C4-2B (cell line): ENCODE measurements around the gene DNAJC27.

Experiments used
- H3K27ac ChIP-seq: fragments of 450-650 bp; 2 replicates; pipeline ENCODE4 v1.5.1; 2017
- CTCF ChIP-seq: fragments of 450-650 bp; conservative IDR thresholded peaks from 2 replicates; pipeline ENCODE4 v1.5.1; 2017; ENCODE audit warnings: mild to moderate bottlenecking
- ZFX ChIP-seq: fragments of 450-650 bp; IDR thresholded peaks from 2 replicates; pipeline ENCODE4 v1.6.1; 2017

Gene DNAJC27

DNA sequence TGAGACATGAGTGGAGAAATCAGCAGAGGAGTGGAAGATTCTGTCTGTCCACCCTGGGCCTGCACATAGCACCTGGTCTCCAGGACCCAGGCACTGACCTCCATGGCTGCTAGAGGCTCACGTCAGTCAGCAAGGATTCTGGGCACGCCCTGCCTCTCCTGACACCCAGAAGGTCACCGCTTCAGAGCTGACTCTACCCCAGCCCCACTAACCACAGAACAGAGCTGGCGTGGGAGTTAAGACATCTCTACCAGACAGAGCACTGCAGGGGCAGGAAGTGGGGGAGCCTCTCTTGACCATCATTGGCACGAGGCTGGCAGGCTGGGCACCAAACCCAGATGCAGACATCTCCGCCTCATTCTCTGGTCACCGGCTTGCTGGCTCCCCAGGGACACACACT, 54.7 kb downstream of the DNAJC27 start:
- TF ChIP-seq ZFX (no peak), CTCF (no peak)
- H3K27ac ChIP-seq, result no peak overlapping the region

- no peak overlapping the region for H3K27ac ChIP-seq
- no peak for TF ChIP-seq ZFX
- no peak for TF ChIP-seq CTCF
Observed at GRCh38 chr2:24915796-24916195, 56.0 kb downstream of the DNAJC27 start.

DNA sequence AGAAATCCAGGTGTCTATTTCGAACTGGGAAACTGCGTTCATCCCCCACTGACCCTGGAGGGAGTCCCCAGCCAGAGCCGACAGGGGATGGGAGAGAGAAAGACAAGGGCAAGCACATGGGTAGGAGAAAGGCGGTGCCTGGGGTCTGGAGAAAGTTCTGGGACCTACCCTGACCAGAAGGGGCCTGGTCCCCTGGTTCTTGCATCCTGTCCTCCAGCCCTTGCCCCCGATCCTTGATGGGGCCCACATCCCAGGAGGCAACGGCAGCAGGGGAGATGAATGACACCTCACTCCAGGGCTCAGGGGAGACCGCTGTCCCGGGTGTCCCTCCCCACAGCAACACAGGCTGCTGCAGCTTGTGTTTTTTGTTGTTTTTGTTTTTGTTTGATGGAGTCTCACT, 56.6 kb downstream of the DNAJC27 start:
- TF ChIP-seq CTCF, result no peak
- no peak for TF ChIP-seq ZFX
- H3K27ac ChIP-seq, result no peak overlapping the region

- no peak overlapping the region for H3K27ac ChIP-seq
Observed at GRCh38 chr2:24914713-24915112, 57.0 kb downstream of the DNAJC27 start.

GRCh38 chr2:24913911-24914310, 57.8 kb downstream of the DNAJC27 start:
- TF ChIP-seq CTCF (no peak), ZFX (no peak)
- no peak overlapping the region for H3K27ac ChIP-seq

More at GRCh38 chr2:24914713-24915112, 57.0 kb downstream of the DNAJC27 start:
- no peak for TF ChIP-seq ZFX
- TF ChIP-seq CTCF, result no peak

DNA sequence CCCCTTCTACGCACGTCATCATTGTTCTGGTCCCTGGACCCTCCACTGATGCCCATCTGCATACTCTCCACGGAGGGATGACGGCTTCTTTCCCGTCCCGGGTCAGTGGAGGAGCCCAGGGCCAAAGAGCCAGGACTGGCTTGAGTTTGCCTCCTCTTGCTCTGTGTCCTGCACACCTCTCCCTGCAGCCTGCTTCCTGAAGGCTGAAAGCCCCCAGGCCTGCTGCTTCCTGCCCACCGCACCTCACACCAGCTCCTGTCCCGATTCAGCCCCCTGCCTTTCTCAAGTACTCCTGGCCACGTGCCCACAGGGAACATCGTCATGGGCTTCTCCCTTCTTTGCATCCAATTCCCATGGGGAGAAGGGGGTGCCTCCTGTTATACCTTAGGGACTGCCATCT, 58.8 kb downstream of the DNAJC27 start:
- no peak for TF ChIP-seq ZFX
- no peak for TF ChIP-seq CTCF
- H3K27ac ChIP-seq, result no peak overlapping the region

DNA sequence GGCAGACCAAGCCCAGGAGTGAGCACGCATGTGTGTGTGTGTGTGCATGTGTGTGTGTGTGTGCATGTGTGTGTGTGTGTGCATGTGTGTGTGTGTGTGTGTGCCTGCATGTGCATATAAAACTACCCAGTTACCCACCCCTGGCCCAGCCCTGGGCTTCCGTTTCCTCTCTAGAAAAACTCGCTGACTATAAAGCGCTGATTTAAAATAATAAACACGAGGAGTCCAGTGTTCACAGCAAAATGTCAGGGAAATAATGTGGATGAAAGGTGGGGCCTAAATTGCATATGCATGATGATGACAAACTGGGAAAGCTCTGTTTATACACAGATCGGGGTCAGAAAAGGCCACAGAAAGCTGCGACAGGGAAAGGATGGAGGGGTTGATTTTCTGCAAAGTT, 59.2 kb downstream of the DNAJC27 start:
- no peak overlapping the region for H3K27ac ChIP-seq
- TF ChIP-seq ZFX (no peak), CTCF (no peak)

GRCh38 chr2:24910245-24910644, 61.5 kb downstream of the DNAJC27 start:
- no peak for TF ChIP-seq CTCF
- TF ChIP-seq ZFX, result no peak
- H3K27ac ChIP-seq, result no peak overlapping the region
